ENCODE results near the gene PDZD4.

PDZD4 gene

GRCh38 chrX:153867139-153867538 is 36.8 kb upstream of the PDZD4 start:
- no peak for DNase-seq (ENCODE audit: low spot score)

DNA sequence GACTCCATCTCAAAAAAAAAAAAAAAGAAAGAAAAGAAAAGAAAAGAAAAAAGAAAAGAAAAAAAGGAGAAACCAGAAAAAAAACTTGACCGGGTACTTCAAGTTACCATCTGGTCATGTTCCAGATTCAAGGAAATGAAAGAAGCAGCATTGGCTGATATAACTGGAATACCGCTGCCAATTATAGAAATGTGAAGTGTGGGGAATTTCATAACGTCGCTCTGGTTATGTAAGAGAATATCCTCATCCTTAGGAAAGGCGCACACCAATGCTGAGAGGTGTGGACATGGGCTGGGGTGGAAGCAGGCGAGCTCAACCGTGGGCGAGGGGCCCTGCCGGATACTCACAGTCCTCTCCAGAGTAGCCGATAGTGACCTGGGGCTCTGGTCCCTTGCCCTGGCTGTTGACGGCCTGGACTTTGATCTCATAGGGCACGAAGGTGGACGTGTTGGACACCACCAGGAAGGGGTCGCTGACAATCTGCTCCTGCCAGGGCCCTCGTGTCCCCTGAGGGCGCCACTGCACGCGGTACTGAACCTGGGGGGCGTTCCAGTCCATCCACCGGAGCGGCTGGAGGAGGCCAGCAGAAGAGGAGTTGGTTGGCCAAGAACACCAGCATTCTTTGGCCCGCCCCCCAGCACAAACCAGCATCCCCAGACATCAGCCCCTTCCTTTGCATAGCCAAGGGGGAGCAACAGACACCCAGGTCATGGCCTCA is 36.1 kb upstream of the PDZD4 start:
- DNase-seq (ENCODE audit: low spot score), result no peak

DNA sequence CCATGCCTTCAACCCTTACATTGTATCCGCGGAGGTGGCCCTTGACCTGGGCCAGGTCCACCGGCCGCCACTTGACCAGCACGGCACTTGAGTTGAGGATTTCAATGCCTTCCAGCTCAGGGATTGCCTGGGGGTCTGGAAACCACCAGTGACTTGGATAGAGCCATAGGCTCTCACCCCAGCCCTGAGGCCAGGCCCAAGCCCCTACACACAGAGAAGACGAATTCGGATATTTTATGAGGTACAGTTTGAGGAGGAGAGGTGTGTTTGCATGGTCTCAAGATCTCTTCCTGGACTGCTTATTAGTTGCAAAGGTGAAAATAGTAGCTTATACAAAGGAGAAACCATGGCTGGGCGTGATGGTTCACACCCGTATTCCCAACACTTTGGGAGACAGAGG is 35.3 kb upstream of the PDZD4 start:
- no peak for DNase-seq (ENCODE audit: low spot score)

DNA sequence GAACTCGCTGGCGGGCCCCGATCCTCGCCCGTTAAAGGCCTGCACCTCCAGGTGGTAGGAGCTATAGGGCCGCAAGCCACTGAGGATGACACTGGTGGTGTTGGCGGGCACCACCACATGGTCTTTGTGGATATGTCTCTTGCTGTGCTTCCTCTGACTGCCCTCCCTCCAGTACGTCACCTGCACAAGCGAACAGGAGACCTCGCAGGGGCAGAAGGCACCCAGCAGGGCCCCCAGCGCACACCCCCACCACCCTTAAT is 34.9 kb upstream of the PDZD4 start:
- DNase-seq (ENCODE audit: low spot score), result no peak

- no peak for DNase-seq (ENCODE audit: low spot score)
Observed at GRCh38 chrX:153864561-153865320, 34.4 kb upstream of the PDZD4 start.

DNA sequence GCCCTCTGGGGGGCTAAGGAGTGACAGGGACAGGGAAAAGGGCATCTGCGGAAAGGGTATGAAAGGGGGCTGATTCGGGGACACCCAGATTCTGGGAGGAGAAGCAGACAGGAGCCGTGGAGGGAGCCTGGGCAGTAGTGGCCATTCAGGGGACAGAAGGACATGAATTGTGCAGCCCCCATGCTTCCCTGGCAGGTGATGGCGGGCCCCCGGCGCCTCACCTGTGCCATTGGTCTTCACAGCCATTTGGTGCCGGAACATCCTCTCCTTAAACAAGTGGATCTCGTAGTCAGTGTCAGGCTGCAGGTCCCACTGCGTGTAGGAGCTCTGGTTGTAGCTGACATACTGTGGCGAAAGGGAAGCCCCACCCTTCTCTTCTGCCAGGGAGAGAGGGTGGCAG is 33.8 kb upstream of the PDZD4 start:
- DNase-seq (ENCODE audit: low spot score), result no peak

DNA sequence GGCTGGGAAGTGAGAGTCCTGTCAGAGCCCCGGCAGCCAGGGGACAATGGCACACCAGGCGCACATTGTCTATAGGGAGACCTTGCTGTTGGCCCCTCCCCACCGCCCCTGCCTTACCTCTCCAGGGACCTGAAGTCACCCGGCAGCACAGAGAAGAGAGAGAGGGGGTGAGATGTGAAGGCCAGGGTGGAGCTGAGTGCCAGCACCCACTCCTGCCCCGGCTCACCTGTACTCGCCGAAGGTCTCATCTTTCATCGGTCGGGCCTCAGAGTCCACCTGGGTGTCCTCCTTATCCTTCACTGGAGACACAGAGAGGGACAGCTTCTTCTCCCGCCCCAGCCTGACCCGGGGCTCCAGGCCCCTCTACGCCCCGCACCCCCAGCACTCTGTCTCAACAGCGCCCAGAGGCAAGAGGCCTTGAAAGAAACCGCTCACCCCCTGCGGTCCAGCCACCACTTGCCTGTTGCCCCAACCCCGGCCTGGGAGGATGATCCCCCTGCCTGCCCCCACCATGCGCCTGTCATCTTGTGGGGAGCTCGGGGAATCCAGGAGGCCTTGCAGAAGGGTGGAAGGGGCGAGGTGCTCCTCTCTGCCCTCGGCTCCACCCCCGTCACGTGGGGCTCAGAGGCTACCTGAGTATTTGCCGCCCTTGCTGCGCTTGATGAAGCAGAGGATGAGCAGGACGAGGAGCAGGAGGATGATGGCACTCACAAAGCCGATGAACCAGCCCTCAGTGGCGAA is 33.1 kb upstream of the PDZD4 start:
- DNase-seq (ENCODE audit: low spot score), result no peak

GRCh38 chrX:153862369-153863250 is 32.3 kb upstream of the PDZD4 start:
- DNase-seq (ENCODE audit: low spot score), result no peak

GRCh38 chrX:153861733-153862310 is 31.5 kb upstream of the PDZD4 start:
- no peak for DNase-seq (ENCODE audit: low spot score)

DNA sequence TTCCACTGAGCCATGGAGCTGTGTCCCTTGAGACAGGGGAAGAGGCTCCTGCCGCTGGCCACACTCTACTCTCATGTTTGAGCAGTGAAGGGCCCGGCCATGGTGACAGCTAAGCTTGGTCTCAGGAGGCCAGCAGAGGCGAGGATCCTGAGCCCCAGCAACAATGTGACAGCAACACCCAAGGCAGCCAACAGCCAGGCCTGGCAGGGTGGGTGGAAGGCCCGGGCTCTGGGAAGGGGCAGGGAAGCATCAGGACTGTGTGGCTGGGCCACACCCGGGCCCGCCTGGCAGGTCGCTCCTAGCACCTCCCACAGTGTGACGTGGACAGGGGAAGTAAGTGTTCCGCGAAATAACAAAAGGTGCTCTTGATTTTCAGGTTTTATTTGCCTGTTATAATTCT is 30.8 kb upstream of the PDZD4 start:
- no peak for DNase-seq (ENCODE audit: low spot score)

DNA sequence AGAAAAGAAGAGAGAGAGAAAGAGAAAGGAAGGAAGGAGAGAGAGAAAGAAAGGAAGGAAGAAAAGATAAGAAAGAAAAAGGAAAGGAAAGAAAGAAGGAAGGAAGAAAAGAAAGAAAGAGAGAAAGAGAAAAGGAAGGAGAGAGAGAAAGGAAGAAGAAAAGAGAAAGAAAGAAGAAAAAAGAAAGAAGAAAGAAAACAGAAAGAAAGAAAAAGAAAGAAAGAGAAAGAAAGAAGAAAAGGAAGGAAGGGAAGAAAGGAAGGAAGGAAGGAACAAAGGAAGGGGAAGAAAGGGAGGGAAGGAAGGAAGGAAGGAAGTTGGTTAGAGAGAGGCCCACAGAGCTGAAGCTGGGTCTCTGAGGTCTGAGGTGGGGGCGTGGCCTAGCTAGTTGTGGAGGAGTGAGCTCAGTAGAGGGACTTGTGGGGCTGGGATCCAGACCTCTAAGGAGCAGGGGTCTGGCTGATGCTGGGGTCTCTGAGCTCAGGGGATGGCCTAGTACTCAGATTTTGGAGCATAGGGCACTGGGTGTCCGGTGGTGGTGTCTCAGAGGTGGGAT is 27.1 kb upstream of the PDZD4 start:
- DNase-seq (ENCODE audit: low spot score), result no peak

GRCh38 chrX:153854702-153855101 is 24.4 kb upstream of the PDZD4 start:
- no peak for DNase-seq (ENCODE audit: low spot score)

DNA sequence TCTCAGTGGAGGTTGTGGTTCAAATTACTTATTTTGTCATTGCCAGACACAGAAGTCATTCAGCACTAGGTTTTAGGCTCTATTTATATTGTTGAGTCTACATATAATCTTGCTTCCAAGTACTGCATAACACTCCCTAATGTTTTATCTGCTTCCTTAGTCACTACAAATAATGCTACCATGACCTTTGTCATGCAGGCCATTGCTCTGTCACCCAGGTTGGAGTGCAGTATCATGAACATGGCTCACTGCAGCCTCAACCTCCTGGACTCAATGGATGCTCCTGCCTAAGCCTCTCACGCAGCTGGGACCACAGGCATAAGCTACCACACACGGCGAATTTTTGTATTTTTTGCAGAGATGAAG is 23.5 kb upstream of the PDZD4 start:
- DNase-seq (ENCODE audit: low spot score), result no peak

DNA sequence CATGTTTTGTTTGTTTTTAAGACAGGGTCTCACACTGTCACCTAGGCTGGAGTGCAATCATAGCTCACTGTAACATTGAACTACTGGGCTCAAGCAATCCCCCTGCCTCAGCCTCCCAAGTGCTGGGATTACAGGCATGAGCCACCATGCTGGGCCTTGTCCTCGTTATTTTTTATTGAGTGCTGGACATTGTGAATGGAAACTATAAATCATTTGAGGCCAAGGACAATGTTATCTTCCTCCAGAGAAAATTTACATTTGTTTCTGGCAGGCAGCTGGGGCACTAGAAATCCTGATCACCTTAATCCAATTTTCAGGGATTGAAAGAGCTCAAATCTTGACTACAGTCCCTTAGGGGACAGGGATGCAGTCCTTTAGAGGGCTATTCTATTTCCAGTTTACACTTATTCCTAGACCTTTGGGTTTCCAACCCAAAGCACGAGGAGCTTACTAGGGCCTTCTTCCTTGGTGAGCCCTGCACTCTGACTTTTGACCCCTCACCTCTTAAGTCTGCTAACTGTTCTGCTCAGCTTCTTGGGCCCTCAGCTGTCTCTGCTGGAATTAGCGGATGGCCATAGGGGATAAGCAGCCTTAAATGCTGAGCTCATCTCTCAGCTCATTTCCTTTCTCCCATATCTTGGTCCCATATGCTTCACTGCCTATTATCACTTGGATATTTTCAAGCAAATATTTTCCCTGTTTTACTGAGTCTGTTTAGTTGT is 23.0 kb upstream of the PDZD4 start:
- DNase-seq (ENCODE audit: low spot score), result no peak

- no peak for DNase-seq (ENCODE audit: low spot score)
Observed at GRCh38 chrX:153851981-153852380, 21.6 kb upstream of the PDZD4 start.

GRCh38 chrX:153848325-153848724 is 18.0 kb upstream of the PDZD4 start:
- DNase-seq (ENCODE audit: low spot score), result no peak

- DNase-seq (ENCODE audit: low spot score), result no peak
Observed at GRCh38 chrX:153845842-153846241, 15.5 kb upstream of the PDZD4 start.

DNA sequence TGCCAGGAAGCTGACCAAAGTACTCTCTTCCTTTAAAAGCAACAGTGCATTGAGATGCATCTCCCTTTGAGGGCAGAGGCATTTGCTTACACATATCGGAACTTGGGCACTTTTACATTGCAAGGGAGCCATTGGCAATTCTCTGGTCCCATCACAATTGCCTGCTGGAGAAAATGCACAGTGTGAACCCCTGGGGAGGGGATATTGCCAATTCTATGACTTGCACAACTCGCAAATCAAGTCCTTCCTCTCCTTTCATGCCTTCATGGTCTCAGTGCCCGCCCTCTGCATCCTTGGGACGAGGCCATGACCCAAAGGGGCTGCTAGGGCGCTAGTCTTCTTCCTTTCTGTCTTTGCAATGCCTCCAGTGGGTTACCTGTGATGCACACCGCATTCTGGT is 14.9 kb upstream of the PDZD4 start:
- no peak for DNase-seq (ENCODE audit: low spot score)

GRCh38 chrX:153844509-153845082 is 14.3 kb upstream of the PDZD4 start:
- DNase-seq (ENCODE audit: low spot score), result no peak

DNA sequence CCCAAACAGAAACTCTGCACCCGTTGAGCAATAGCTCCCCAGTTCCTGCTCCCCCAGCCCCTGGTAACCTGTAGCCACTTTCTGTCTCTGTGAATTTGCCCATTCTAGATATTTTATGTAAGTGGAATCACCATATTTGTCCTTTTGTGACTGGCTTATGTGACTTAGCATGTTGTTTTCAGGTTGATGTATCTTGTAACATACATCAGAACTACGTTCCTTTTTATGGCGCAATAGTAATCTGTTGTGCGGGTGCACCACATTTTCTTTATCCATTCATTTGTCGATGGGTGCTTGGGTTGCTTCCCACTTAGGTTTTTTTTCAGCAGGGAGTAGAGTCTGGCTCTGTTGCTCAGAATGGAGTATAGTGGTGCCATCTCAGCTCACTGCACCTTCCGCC is 6.6 kb upstream of the PDZD4 start:
- no peak for DNase-seq (ENCODE audit: low spot score)

GRCh38 chrX:153832728-153833127 is 2.4 kb upstream of the PDZD4 start:
- DNase-seq (ENCODE audit: low spot score), result no peak

All from HuH-7.5 (cell line).